ENCODE measurements around the gene DND1. TPM values are rescaled to one million over a fixed set of nuclear protein-coding genes. Genes with fewer than 3 reads are reported as not detected.
"Not testable (repeated sequence)": the region's sequence is repeated elsewhere in the genome, so short reads cannot be mapped to it uniquely, and the experiment has no call there.

DND1 gene
- 0.19 TPM for polyA plus RNA-seq (2013, experiment 1 of 2; ENCODE audit: insufficient read length)
- 0.20 TPM for polyA plus RNA-seq (2013, experiment 2 of 2; ENCODE audit: insufficient read length)

- DNase-seq = no peak
These were observed at the start of gene DND1 for GRCh38 chr5:140673187-140673976. DND1 (minus strand) TSS chr5:140673576; CDS start chr5:140673542, 34 bp downstream.

GRCh38 chr5:140721395-140721794, 48.0 kb upstream of the DND1 start:
- not testable (repeated sequence) for DNase-seq

GRCh38 chr5:140720738-140721137, 47.4 kb upstream of the DND1 start:
- not testable (repeated sequence) for DNase-seq

- DNase-seq = no peak
These were observed 44.9 kb upstream of the DND1 start for GRCh38 chr5:140718266-140718592.

- not testable (repeated sequence) for DNase-seq
These were observed 42.9 kb upstream of the DND1 start for GRCh38 chr5:140716238-140716637.

GRCh38 chr5:140713562-140714094, 40.3 kb upstream of the DND1 start:
- DNase-seq = no peak

GRCh38 chr5:140711794-140712193, 38.4 kb upstream of the DND1 start:
- DNase-seq = no peak

- peak; percentile 98 for DNase-seq
These were observed 37.6 kb upstream of the DND1 start for GRCh38 chr5:140710899-140711552.

GRCh38 chr5:140708787-140709186, 35.4 kb upstream of the DND1 start:
- DNase-seq = not testable (repeated sequence)

GRCh38 chr5:140707812-140708211, 34.4 kb upstream of the DND1 start:
- DNase-seq = no peak

- peak; percentile 98 for DNase-seq
These were observed 27.1 kb upstream of the DND1 start, which contains the start of gene ZMAT2 for GRCh38 chr5:140700177-140701144. ZMAT2 (plus strand) TSS chr5:140700447; CDS start chr5:140700461, 14 bp downstream.

- no peak for DNase-seq
These were observed 23.6 kb upstream of the DND1 start for GRCh38 chr5:140696891-140697492.

- DNase-seq = no peak
These were observed 20.9 kb upstream of the DND1 start for GRCh38 chr5:140694276-140694675.

GRCh38 chr5:140690941-140691924, 17.9 kb upstream of the DND1 start, which contains the start of the genes HARS1 and HARS2:
HARS1 (minus strand) TSS chr5:140691370; CDS start chr5:140691304, 66 bp downstream.
HARS2 (plus strand) TSS chr5:140691455; CDS start chr5:140691649, 194 bp downstream.
- DNase-seq = peak; percentile 93

GRCh38 chr5:140690376-140690932, 17.1 kb upstream of the DND1 start:
- DNase-seq = no peak

- DNase-seq = no peak
These were observed 5.6 kb upstream of the DND1 start for GRCh38 chr5:140678993-140679392.

GRCh38 chr5:140677947-140678346, 4.6 kb upstream of the DND1 start:
- no peak for DNase-seq

GRCh38 chr5:140674629-140675028, 1.3 kb upstream of the DND1 start:
- DNase-seq = no peak

- no peak for DNase-seq
These were observed 835 bp upstream of the DND1 start for GRCh38 chr5:140674211-140674610.

All from fibroblast of skin of abdomen (primary cell).